ENCODE results near the gene FAM89A.

FAM89A gene

DNA sequence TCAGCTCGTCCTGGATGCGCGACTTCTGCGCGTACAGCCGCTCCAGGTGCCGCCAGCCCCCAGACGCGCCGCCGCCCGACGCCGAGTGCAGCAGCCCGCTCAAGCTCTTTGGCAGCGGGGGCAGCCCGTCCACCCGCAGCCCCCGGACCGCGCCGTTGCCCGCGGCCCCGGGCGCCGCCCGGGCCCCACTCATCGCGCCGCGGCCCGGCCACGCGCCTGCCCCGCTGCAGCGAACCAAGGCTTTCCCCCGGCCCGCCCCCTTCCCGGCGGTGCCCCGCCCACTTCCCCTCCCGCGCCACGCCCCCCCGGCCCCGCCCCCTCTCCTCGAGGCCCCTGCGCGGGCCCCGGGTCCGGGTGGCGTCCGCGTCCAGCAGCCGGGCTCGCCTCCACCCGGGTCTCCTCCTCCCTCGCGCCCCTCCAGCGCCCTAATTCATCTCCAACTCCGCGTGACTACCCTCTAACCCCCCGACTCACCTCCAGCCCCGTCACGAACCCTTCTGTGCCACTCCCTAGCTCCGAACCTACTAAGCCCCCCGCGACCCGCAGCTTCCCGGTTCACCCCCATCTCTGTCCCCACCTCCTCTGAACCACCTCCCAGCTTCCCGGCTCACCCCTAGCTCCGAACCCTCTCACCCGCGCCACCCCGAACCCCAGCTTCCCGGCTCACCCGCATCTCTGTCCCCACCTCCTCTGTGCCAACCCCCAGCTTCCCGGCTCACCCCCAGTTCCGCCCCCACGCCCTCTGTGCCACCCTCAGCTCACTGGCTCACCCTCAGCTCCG, at the start of gene FAM89A:
Gene FAM89A (minus strand): TSS at position 236 of the 781 bp plus-strand sequence. CDS start 43 bp downstream, at position 193.
- no peak for DNase-seq

DNA sequence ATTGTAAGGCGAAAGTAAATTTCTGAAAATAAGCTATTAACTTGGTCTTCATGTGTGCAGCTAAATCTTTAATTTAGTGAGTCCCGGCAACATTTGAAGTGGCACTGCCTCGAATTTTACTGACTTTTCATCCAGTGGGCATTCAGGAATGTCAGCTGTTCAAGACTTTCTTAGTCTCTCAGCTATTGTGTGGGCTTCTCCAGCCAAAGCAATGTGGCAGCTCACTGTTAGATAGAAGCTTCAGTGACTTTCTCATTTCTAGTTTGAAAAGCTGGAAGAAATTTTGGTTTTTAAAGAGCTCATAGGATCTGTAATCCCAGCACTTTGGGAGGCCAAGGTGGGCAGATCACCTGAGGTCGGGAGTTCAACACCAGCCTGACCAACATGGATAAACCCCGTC, 44.3 kb upstream of the FAM89A start:
- no peak for DNase-seq

DNA sequence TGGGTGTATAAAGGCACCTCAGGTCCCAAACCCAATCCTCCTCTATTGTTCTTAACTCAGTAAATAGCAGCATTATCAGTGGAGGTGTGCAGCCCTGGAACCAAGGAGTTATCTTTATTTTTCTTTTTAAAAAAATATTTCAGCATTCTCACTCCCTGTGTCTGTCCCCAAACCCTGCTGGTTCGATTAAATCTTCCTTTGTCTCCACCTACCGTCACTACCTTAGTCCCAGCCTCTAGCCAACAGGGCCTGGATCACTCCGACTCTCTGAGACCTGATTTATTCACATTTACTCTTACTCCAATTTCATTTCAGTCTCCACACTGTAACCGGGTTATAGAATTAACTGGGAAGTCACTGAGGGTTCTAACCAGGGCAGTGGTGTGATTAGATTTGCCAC, 39.1 kb upstream of the FAM89A start:
- DNase-seq: no peak

DNA sequence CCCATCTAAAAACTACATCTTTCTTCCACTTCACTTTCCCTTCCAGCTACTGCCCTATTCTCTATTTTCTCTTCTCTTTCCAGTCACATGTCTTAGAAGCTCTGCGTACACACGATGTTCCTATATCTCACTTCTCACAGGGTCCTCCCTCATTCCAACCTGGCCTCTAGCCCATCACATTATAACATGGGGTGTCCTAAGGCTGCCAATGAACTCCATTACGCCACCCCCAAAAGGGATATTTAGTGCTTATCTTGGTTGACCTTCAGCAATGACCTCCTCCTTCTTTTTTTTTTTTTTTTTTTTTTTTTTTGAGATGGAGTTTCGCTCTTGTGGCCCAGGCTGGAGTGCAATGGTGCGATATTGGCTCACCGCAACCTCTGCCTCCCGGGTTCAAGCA, 38.2 kb upstream of the FAM89A start:
- DNase-seq: no peak

DNA sequence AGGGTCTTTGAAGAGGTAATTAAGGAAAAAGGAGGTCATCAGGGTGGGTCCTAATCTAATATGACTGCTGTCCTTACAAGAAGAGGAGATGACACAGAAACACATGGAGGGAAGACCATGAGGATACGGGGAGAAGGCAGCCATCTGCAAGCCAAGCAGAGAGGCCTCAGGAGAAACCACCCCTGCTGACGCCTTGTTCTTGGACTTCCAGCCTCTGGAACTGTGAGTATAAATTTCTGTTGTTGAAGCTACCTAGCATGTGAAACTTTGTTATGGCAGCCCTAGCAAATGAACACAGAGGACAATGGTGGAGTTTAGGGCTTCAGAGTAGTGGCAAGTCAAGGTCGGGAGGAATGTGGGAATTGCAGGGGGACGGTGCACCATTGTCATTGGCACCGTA, 36.7 kb upstream of the FAM89A start:
- no peak for DNase-seq

DNA sequence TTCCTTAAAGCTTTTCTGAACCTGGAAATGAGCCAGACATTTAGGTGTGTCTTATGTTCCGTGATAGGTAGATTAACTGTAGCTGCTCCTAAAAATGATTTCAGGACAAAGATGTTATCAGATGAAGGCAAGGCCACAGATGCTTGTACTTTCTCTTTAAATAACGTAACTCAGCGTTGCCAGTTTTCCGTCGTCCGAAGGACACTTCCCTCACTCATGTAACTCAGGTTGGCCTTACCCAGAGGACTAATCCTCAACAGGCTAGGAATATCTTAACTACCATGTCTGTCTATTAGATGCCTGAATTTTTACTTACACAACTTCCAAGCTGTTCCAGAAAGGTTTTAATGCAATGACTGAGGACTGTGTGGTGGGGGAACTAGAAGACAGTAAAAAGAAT, 35.4 kb upstream of the FAM89A start:
- DNase-seq: no peak

DNA sequence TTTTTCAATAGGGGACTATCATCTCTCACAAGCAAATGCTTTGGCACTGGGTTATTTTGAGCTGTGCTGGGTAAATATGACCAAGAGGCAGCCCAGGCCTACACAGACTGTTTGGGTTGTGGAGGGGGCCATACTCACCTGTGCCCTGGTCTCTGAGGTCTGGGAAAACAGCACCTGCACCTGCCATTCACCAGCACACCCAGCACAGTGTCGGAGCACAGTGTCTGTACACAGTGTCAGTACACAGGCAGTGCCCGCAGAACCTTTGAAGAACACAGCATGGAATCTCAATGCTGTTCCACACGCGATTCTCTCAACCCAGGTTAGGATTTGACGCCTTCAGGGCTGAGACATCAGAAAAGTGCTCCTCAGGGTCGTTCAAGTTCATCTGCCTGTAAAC, 35.0 kb upstream of the FAM89A start:
- no peak for DNase-seq

DNA sequence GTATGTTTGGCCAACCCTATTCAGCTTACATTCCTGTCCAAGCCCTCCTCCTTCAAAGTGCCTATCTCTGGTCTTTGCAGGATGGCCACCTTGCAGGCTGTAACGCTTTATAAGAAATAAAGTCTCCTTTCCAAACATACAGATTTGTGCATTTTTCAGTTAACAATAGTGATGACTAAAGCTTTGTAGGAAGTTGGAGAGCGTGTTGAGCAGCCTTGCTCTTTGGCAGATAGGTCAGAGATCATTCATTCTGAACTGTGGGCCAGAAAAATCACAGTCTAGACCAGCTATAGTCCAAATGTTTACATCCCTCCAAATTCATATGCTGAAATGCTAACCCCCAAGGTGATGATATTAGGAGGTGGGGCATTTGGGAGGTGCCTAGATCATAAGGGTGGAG, 34.0 kb upstream of the FAM89A start:
- no peak for DNase-seq

DNA sequence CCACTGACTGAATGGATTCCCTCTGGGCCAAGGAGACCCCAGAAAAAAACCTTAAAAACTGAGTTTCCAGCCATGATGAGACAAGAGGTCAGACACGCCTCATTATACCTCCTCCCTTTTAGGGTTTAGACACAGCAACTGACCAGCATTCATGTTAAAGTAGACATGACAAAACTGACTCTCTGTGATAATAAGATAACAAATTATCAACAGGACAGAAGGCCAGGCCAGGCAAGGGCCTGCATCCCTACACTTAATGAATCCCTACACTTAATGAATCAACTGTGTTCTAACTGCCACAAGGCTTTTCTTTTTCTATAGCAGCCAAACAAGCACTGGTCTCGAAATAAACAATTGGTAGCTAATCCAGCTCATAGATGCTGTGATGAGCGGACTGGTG, 33.3 kb upstream of the FAM89A start:
- no peak for DNase-seq

DNA sequence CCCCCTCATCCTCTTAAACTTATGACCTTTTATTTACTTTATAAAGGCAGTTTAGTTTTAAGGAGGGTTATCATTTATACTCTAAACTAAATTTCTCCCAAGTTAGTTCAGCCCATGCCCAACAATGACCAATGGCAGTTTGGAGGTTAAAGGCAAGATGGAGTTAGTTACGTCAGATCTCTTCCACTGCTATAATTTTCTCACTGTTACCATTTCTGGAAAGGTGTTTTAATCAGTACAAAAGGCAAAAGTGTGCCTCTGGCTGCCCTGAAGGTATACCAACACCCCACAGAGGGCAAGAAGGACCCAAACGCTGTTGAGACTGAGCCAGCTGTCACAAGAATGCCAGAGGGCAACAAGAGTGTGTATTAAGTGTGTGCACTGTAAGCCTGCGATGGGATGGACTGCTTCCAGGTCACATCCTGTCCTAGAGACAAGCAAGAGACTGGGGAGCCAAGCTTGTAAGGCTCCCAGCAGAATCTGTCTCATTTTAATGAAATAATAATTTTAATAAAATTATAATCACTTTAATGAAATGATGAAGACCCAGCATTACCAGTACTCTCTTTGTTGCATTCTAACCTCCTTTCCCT, 32.5 kb upstream of the FAM89A start:
- DNase-seq: no peak

DNA sequence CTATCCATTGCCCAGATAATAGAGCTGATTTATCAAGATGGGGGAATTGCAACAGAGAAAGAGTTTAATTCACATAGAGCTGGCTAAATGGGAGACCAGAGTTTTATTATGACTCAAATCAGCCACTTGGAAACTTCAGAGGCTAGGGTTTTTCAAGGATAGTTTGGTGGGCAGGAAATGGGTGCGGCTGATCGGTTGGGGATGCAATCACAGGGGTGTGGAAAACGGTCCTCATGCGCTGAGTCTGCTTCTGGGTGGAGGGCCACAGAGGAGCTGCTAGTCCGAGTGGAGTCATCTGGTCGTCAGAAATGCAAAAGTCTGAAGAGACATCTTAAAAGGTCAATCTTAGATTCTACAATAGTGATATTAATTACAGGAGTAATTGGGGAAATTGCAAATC, 32.0 kb upstream of the FAM89A start:
- DNase-seq: no peak

DNA sequence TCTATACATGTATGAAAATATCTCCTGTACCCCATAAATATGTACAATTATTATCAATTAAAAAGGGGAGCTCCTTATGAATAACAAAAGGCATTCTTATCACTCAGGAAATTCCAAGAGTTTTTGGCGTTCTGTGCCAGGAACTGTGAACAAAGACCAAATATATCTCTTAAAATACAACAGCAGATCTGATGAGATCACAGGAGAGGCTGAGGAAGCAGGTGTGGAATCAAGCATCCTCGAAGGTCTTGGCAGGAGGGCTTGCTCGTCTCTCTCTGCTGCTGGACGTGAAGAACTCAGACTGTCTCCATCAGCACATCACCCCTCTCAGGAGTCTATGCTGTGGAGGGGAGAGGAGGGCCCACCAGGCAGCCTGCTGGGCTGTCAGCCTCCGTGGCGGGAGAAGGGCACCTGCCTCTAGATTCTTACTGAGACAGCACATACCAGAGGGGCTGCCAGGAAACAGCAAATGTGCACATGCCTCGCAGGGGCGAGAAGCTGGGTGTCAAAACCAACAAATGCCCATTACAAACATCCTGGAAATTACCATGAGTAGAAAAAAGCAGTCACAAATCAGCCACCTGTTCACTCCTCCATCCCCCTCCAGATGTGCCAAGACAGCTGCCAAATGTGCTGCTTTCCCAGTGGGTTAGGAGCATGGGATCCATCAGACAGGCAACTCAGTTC, 30.8 kb upstream of the FAM89A start:
- no peak for DNase-seq

DNA sequence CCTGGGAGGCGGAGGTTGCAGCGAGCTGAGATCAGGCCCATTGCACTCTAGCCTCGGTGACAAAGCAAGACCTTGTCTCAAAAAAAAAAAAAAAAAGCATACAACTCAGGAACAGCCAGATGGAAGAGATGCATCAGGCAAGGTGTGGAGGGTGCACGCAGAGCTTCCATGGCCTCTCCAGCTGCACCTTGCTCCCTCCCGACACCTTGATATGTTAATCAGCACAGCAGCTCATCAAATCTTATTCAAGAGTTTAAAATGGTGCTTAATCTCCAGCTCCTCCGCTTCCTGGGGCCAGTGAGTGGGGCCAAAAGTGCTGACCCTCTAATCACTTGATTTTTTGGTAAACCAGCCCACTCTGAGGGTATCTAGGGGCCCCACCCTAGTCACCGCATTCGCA, 29.3 kb upstream of the FAM89A start:
- no peak for DNase-seq

DNA sequence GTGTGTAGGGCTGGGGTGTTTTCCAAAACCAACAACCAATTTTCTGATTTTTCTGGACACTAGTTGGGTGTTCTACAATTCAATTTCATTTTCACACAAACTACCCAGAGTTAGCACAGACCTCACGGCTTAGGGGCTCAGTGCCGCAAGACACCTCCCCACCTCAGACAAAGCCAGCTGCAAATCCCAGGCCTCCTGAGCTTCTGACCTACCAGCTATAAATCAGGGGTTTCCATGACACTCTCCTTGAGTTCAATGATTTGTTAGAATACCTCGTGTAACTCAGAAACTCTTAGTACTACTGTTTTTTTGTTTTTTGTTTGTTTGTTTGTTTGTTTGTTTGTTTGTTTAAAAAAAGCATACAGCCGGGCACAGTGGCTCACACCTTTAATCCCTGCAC, 28.7 kb upstream of the FAM89A start:
- no peak for DNase-seq

DNA sequence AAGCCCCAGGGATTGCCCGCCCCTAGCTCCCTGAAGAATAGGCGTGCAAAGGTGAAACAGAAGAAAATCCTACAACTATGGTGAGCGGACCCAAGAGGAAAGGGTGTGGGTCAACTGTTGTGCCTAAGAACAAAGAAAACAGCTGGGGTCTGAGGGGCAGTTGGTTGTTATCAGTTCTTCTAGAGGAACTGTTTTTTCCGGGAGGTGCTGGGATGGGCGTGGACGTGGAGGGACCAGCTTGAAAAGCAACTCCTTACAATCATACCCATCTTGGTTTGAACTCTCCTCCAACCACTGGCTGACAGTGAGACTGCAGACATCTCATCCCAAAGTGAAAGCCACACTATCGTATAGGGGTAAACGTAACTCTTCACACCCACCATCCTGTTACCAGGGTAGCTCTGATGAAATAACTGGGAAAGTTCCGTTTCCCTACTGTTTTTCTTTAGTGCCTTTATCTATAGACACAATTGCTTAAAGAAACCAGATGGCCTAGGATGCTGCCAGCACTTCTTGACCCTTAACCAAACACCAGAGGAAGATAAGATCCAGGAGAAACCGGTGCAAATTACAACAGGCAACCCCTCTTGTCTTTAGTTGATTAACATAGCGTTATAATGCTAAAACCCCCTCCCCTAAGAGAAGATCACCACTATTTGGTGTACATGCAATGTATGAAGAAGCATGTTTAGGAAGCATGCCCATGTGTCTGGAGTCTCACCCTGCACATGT, 25.6 kb upstream of the FAM89A start:
- DNase-seq: no peak

DNA sequence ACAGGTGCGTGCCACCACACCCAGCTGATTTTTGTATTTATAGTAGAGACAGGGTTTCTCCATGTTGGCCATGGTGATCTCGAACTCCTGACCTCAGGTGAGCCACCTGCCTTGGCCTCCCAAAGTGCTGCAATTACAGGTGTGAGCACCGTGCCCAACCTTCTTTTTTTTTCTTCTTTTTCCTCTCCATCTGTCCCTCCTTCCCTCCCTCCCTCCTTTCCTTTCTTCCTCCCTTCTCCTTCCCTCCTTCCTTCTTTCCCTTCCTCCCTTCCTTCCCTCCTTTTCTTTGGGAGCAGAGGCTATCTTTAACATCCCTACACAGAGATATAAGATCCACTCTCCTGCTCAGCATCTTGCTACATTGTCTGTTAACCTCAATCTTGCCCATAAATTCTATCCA, 24.4 kb upstream of the FAM89A start:
- DNase-seq: no peak

DNA sequence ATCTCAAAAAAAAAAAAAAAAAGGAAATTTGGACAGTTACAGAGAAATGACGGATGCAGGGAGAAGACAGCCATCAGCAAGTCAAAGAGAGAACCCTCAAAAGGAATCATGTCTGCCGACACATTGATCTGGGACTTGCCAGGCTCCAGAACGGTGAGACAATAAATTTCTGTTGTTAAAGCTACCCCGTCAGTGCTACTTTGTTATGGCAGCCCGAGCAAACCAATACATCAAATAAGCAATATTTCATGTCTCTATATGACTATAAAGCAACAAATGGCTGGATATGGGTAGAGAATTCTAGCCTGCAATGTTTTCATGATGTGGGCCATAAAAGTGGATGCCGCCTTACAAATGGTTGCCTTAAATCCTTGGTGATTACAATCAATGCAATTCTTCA, 23.3 kb upstream of the FAM89A start:
- DNase-seq: no peak

DNA sequence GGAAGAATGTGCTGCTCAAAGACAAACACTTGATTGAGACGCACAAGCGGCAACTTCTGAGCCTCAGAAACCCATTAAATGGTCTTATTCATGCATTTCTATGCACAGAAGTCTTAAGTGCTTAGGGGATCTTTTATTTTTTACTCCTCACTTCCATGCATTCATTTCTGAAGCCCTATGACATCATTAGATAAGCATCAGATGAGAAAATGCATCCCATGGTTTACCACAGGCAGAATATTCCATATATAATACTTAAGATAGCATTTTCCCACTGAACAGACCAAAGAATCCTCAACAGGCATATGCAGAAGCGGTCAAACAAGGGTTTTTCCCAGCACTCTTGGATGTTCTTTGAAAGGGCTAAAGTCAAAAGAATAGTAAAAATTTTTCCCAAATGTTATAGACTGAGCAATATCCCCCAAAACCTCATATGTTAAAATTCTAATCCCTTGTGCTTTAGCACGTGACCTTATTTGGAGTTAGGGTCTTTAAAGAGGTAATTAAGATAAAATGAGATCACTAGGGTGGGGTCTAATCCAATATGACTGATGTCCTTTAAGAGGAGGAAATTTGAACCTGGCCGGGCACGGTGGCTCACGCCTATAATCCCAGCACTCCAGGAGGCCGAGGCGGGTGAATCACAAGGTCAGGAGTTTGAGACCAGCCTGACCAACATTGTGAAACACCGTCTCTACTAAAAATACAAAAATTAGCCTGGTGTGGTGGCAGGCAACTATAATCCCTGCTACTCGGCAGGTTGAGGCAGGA, 22.6 kb upstream of the FAM89A start:
- DNase-seq: no peak

DNA sequence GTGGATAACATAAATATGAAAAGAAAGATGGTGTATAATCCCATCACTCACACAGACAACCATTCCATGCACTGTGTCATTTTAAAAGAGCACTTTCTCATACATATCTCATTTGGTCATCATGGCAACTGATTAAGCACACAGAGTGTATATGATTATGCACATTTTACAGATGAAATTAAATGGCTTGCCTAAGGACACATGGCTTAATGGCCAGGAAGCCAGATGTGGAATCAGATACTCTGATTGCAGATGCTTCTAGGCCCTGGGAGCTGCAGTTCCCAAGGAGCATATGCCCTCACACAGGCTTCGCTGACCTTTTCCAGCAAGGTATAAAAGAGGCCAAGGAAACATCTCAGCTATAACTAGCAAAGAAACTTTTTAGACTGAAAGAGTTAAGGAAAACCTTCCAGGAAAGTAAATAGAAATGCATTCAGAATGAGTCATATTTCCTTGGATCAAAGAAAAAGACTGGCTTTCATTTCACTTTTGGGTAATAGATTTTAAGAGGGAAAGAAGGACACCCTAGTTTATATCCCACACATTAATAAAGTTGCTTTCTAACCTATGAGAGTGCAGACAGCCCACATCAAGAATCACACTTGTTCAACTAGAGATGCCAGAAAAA, 19.6 kb upstream of the FAM89A start:
- no peak for DNase-seq

DNA sequence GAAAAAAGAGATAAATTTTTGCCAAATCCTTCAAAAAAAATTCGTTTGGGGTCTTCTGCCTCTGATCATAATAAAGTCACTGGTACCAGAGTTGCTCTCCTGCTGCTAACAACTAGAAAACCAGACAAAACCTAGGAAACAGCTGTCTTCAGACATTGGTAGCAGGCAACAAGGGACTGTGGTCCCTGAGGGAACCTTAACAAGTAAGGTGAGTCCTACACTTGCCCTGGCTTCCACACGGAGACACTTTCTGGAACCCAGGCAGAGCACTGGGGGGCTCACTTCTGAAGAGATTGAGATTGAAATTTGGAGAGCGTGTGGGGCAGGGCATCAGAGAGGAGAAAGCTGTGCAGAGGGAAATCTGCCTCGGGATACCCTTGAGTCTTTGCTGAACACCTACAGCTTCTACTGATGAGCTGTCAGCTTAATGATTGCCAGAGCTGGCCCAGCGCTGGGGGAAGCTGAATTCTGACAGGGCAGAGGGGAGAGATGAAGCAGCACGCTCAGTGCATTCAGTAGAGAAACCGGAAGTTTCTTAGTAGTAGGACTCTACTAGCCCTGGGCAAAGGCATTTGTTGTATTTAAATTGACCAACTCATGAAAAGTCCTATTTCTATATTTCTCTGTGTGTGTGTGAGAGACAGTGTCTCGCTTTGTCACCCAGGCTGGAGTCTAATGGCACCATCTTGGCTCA, 18.5 kb upstream of the FAM89A start:
- DNase-seq: no peak

DNA sequence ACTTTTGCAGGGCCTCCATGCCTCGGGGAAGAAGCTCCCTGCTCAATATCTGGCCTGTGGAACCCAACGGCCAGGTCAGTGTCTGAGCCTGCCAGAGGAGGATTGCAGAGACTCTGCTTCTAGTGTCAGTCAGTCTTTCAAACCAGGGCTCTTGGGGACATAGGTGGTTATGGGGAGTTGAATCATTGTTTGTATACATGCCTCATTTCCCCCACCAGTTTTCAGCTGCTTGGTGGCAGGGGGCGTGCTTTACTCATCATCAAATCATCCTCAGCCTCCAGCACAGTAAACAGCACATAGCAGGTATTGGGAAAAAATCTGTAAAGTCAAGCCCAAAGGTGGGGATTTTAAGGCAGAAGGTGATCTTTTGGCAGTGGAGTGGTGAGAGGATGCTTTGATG, 17.4 kb upstream of the FAM89A start:
- DNase-seq: no peak

DNA sequence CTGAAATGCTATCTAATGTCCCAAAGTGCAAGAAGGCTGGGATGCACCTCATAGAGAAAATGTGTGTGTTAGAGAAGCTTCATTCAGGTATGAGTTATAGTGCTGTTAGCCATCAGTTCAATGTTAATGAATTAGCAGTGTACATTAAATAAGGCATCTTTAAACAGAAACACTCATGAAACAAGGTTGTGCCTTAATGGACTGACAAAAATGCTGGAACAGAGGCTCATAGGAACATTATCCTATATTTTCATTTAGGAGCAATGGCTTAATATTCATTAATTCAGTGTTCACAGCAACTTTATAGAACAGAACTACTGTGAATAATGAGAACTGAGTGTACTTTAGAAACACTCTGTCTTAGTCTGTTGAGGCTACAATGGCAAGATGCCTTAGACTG, 15.2 kb upstream of the FAM89A start:
- no peak for DNase-seq

All from GF-D8 (cell line).